ENCODE results near the gene OPRPN.

The OPRPN gene

DNA sequence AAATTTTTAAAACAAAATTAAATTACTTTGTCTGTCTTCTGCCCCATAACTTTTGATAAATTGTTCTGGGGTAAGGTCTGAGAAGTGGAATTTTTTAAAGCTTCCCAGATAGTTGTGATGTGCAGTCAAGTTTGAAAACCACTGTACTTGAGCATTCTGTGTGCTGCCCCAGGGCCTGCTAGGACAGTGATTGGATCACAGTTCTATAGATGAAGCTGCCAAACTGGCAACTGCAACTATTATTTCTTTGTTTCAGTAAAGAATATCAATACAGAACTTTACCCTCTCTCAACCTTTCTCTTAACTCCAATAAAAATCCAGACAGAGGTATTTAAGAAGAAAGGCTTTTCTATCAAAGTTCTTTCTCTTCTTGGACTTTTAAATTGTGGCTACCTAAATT lies at the start of gene OPRPN:
Gene OPRPN, plus strand, starts transcription at position 361 of the 400 bp plus-strand sequence. CDS start 1,346 bp downstream, outside the sequence.
- no peak for DNase-seq (ENCODE audit: low spot score)

DNA sequence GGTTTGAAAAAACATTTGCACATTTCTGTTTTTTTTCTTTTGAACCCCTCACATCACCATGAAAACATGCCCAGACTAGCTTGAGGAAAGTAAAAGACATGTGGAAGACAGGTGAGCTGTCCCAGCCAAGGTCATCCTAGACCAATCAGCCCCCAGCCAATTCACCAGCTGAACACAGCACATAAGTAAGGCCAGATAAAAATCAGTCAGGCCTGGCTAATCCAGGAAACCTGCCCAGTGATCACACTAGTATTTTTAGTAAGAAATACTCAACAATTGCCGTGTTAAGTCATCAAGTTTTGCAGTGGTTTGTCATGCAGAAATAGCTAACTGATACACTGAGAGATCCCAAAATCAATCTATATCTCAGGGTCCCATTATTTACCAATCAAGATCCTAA lies 41.6 kb upstream of the OPRPN start:
- DNase-seq (ENCODE audit: low spot score), result no peak

DNA sequence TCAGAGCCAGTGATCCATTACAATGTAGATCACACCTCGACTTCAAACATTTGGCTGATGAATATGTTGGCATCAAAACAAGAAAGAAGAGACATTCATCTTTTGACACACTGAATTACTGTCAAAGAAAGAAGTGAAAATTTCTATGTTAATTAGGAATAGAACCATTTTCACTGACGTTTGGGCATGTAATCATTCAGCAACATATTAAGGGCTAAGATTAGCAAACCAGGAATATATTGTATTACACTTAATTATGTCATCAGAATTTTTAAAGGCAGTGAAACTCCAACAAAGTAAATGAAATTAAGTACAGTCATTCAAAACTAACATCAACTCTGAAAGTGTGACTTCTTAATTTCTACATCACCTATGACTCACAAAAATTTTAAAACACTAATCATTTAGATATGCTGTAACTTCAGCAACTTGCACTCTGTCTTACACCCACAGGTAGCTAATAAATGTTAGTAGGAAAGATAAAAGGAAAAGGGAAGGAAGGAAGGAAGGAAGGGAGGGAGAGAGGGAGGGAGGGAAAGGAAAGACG lies 38.6 kb upstream of the OPRPN start:
- DNase-seq (ENCODE audit: low spot score), result no peak

- no peak for DNase-seq (ENCODE audit: low spot score)
Measured at GRCh38 chr4:70360460-70360859, 37.3 kb upstream of the OPRPN start, which contains the start of gene SMR3A. Gene SMR3A, plus strand, starts transcription at chr4:70360760. Its CDS starts 1,356 bp downstream, at chr4:70362116.

GRCh38 chr4:70364002-70364401 lies 33.7 kb upstream of the OPRPN start:
- DNase-seq (ENCODE audit: low spot score), result no peak

DNA sequence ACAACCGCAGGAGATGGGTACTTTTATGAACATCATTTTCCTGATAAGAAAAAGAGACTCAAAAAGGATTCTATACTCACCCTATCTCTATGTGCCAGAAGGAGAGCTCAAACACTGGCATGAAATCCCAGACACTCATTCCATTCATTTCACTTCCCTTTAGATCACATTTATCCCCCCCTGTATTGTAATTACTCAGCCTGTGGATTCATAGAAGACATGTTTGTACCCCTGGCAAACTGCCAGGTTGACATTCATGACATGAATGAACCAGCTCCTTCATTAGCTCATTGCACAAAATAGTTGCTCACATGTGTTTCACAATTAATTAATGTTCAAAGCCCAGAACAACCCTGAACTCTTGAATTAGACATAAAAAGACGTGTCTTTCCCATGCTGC lies 32.3 kb upstream of the OPRPN start:
- no peak for DNase-seq (ENCODE audit: low spot score)

DNA sequence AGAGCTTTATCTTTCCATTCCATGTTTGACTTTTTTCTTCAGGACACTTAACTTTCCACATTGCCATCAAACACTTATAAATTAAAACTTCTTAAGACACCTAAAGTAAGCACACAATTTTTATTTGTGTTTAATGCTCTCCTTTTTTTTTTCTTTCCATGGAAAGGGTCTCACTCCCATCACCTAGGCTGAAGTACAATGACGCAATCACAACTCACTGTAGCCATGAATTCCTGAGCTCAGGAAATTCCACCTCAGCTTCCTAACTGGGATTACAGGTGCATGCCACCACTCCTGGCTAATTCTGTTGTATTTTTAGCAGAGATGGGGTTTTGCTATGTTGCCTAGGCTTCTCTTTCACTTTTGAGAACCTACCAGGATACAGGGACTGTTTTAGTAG lies 29.9 kb upstream of the OPRPN start:
- no peak for DNase-seq (ENCODE audit: low spot score)

- no peak for DNase-seq (ENCODE audit: low spot score)
Measured at GRCh38 chr4:70371987-70372386, 25.8 kb upstream of the OPRPN start.

- no peak for DNase-seq (ENCODE audit: low spot score)
Measured at GRCh38 chr4:70372760-70373159, 25.0 kb upstream of the OPRPN start.

- DNase-seq (ENCODE audit: low spot score), result no peak
Measured at GRCh38 chr4:70380578-70380977, 17.2 kb upstream of the OPRPN start.

- no peak for DNase-seq (ENCODE audit: low spot score)
Measured at GRCh38 chr4:70382691-70383181, 15.0 kb upstream of the OPRPN start, which contains the start of gene SMR3B. Gene SMR3B, plus strand, starts transcription at chr4:70383131. Its CDS starts 1,380 bp downstream, at chr4:70384511.

DNA sequence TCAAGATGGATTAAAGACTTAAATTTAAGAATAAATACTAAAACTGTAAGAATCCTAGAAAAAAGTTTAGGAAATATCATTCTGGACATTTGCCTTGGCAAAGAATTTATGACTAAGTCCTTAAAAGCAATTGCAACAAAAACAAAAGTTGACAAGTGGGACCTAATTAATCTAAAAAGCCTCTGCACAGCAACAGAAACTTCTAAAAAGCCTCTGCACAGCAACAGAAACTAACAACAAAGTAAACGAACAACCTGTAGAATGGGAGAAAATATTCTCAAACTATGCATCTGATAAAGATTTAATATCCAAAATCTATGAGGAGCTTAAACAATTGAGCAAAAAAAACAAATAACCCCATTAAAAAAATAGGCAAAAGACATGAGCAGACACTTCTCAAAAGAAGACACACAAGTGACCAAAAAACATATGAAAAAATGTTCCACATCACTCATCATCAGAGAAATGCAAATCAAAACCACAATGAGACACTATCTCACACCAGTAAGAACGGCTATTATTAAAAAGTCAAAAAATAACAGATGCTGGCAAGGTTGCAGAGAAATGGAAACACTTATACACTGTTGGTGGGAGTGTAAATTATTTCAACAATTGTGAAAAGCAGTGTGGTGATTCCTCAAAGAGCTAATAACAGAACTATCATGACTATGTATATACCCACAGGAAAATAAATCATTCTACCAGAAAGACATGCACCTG lies 5.5 kb upstream of the OPRPN start:
- peak; percentile 13 for DNase-seq (ENCODE audit: low spot score)

- no peak for DNase-seq (ENCODE audit: low spot score)
Measured at GRCh38 chr4:70399319-70399718, 1.6 kb downstream of the OPRPN start.

GRCh38 chr4:70402762-70403161 lies 5.0 kb downstream of the OPRPN start:
- no peak for DNase-seq (ENCODE audit: low spot score)

- DNase-seq (ENCODE audit: low spot score), result no peak
Measured at GRCh38 chr4:70405765-70406164, 8.0 kb downstream of the OPRPN start.

GRCh38 chr4:70425306-70425705 lies 27.6 kb downstream of the OPRPN start:
- no peak for DNase-seq (ENCODE audit: low spot score)

- no peak for DNase-seq (ENCODE audit: low spot score)
Measured at GRCh38 chr4:70426789-70427188, 29.0 kb downstream of the OPRPN start.

GRCh38 chr4:70437197-70437596 lies 39.5 kb downstream of the OPRPN start:
- DNase-seq (ENCODE audit: low spot score), result no peak

- no peak for DNase-seq (ENCODE audit: low spot score)
Measured at GRCh38 chr4:70442474-70442873, 44.7 kb downstream of the OPRPN start.

- DNase-seq (ENCODE audit: low spot score), result no peak
Measured at GRCh38 chr4:70443329-70443728, 45.6 kb downstream of the OPRPN start.

DNA sequence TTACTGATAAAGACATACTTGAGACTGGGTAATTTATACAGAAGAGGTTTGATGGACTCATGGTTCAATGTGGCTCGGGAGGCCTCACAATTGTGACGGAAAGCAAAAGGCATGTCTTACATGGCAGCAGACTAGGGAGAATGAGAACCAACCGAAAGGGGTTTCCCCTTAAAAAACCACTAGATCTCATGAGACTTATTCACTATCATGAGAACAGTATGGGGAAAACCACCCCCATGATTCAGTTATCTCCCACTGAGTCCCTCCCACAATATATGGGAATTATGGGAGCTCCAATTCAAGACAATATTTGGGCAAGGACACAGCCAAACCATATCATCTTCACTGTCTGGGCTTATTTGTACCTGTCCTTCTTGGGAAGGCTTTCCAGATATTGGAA lies 51.5 kb downstream of the OPRPN start:
- DNase-seq (ENCODE audit: low spot score), result no peak

DNA sequence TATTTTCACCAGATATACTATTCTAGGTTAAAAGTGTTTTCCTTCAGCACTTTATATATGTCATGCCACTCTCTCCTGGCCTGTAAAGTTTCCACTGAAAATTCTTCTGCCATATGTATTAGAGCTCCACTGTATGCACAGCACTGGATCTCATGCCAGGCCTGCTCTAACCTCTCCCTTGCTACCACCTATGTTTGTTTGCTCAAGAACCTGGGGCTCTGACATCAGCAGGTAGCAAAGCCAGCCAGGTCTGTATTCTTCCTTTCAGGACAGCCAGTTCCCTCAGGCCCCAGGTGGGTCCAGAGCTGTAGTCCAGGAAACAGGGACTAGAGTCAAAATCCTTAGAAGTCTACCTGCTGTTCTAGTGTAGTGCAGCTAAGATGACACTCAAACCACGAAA lies 55.2 kb downstream of the OPRPN start:
- no peak for DNase-seq (ENCODE audit: low spot score)
